VCaP (cell line): ENCODE results near the gene PNLIPRP2.

Experiments used
- H3K27ac ChIP-seq: fragments of 450-650 bp; 2 replicates; pipeline ENCODE4 v1.5.1; 2017
- TF ChIP-seq, protein P1 (sequence below): fragments of 450-650 bp; conservative IDR thresholded peaks from 2 replicates; pipeline ENCODE4 v1.5.1; 2017; ENCODE audit warnings: mild to moderate bottlenecking, moderate library complexity

The PNLIPRP2 gene

DNA sequence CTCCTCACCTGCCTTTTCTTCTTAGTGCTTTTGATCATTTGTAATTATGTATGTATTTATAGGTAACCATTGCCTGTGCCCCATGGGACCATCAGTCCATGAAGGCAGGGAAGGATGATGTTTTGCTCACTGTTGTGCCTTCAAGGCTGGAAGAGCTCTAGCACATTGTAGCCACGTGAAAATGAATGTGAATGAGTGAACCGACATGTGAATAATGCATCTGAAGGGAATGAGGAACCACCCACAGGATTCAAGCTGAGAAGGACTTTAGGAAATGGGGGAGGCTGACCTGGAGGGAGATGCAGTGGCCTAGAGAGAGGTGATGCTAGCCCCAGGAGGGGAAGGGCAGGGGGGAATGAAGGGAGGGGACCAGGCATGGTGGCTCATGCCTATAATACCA, 6.0 kb upstream of the PNLIPRP2 start:
- no peak overlapping the region for H3K27ac ChIP-seq
- TF ChIP-seq, protein P1, sequence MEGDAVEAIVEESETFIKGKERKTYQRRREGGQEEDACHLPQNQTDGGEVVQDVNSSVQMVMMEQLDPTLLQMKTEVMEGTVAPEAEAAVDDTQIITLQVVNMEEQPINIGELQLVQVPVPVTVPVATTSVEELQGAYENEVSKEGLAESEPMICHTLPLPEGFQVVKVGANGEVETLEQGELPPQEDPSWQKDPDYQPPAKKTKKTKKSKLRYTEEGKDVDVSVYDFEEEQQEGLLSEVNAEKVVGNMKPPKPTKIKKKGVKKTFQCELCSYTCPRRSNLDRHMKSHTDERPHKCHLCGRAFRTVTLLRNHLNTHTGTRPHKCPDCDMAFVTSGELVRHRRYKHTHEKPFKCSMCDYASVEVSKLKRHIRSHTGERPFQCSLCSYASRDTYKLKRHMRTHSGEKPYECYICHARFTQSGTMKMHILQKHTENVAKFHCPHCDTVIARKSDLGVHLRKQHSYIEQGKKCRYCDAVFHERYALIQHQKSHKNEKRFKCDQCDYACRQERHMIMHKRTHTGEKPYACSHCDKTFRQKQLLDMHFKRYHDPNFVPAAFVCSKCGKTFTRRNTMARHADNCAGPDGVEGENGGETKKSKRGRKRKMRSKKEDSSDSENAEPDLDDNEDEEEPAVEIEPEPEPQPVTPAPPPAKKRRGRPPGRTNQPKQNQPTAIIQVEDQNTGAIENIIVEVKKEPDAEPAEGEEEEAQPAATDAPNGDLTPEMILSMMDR = no peak

DNA sequence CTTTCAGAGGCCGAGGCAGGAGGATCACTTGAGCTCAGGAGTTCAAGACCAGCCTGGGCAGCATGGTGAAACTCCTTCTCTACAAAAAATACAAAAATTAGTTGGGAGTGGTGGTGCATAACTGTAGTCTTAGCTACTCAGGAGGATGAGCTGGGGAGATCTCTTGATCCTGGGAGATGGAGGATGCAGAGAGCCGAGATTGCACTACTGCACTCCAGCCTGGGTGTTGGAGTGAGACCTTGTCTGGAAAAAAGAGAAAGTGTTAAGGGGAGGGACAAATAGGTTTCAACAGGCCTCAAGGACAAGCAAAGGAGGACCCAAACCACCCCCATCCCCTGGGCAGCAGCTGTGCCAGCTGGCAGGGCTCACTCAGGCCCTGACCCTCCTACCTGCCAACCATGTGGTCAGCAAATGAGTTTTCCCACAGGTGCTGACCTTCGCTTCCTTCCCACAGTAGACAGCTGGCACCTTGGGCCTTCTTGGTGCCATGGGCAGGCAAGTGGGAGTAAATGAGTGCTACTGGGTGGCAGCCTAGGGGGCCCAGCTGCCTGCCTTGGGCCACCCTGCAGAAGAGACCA, 5.5 kb upstream of the PNLIPRP2 start:
- H3K27ac ChIP-seq = no peak overlapping the region
- TF ChIP-seq, protein P1 = no peak

DNA sequence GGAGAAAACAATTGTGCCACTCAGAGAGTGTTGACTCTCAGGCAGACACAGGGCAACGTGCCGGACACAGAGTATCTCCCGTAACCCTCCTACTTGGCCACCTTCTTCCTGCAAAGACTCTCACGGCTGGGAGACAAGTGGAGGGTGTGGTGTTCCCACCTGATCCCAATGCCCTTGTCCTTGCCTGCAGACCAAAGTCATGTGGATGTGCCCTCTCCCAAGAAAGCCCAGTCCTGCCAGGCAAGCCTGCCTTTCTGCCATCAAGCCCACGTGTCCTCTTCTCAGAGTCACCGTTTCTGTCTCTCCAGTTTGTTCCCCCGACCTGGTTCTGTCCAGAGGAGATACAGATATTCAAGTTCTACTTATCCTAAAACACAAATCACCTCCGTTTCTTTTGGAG, 723 bp downstream of the PNLIPRP2 start:
- no peak overlapping the region for H3K27ac ChIP-seq
- TF ChIP-seq, protein P1 = no peak

DNA sequence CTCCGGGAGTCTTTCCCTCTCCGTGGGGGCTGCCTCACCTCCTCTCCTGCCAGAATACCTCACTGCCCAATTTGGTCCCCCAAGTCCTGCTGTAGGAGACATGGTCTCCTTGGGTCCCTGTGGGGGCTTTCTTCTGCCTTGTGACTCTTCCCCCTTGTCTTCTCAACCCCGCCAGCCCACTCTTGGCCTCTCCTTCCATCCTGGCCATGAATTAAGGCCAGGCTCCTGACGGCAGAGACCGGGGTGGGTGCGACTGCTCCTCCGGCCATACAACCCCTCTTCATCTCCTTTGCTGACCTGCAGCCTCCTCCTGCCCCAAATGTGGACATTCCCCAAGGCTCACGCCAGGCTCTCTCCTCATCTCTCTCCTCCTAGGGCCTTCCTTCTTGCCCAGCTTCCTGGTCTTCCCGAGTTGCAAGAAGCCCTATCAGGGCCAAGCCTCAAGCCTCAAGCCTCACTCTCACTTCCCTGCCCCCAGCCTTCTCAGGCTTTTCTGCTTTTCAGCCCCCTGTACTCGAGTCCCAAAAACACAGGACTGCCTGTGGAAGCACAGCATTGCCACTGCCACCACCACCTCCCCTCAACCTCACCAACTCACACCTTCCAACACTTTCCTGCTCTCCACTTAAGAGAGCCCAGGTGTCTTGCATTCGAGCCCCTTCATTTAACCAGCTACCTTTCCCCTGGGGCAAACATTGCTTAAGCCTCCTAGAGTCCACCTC, 1.3 kb downstream of the PNLIPRP2 start:
- TF ChIP-seq, protein P1 = no peak
- no peak overlapping the region for H3K27ac ChIP-seq

DNA sequence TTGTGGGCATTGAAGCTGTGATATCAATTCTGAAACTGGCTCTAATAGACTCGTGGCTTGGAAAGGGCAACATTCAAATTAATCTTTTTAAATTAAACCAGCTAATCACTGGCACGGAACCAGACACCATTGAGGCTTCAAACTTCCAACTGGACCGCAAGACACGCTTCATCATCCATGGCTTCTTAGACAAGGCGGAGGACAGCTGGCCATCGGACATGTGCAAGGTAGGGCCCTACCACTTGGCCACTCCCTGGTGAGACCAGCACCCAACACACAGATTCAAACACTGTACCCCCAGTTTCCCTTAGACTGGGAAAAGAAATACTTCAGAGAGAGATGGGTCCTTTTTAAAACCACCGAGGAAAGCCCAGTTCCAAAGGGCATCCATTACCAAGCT, 5.1 kb downstream of the PNLIPRP2 start:
- H3K27ac ChIP-seq = no peak overlapping the region
- TF ChIP-seq, protein P1 = no peak

DNA sequence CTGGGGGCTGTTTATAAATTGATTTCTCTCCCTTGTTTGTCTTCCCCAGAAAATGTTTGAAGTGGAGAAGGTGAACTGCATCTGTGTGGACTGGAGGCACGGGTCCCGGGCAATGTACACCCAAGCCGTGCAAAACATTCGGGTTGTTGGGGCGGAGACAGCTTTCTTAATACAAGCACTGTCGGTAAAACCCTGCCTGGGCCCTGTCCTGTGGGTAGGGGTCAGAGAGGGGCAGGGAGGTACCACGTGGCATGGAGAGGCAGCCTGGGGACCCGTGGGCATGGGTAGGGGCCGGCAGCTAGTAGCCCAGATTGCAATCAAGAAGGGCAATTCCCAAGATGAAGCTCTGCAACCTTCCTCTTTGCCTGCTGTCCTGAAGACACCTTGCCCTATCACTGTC, 6.1 kb downstream of the PNLIPRP2 start:
- TF ChIP-seq, protein P1 = no peak
- no peak overlapping the region for H3K27ac ChIP-seq

DNA sequence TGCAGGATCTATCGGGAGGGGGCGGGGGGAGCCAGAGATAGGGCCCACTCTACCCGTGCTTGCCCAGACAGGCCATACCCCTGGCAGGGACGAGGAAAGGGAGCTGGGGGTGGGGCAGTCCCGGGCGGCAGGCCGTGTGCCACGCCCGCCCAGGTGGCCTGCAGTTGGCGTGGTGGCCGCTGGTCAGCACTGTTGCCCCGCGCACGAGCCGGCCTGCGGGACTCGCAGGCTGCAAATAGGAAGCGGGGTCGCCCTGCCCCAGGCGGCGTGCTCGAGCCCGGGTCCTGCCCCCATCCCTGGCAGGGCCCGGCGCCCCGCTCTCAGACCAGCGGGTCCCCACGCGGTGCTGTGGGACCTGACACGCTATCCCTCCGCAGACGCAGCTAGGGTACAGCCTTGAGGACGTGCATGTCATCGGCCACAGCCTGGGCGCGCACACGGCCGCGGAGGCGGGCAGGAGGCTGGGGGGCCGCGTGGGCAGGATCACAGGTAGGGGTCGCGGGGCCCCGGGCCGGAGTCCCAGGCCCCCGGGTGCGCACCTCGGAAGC, 6.7 kb downstream of the PNLIPRP2 start:
- TF ChIP-seq, protein P1 = peak; percentile 83
- H3K27ac ChIP-seq = no peak overlapping the region
